Epithelial cell of proximal tubule (primary cell): ENCODE results near the gene ACTN4. TPM values are rescaled to one million over a fixed set of nuclear protein-coding genes. Genes with fewer than 3 reads are reported as not detected.

ENCODE experiments used
- DNase-seq: peaks from one replicate; pipeline ENCODE4 v3.0.0-alpha.2; 2011; ENCODE audit warnings: low read depth
- H3K4me3 ChIP-seq: 2 replicates; pipeline ENCODE4 v1.5.1; 2011; ENCODE audit warnings: low read depth, mild to moderate bottlenecking, low read length
- total RNA-seq: library from RNA; depleted of rRNA; stranded (reverse); fragments of >200 nt; gene quantifications from 2 replicates; pipeline ENCODE4 v1.2.3, GENCODE V29; 2015
- TF ChIP-seq, protein P1 (sequence below): conservative IDR thresholded peaks from 2 replicates; pipeline ENCODE4 v1.5.1; 2012; ENCODE audit warnings: low read depth, mild to moderate bottlenecking, low read length

Gene ACTN4
- total RNA-seq, 1 donor from 2014 or later, result 629 TPM

DNA sequence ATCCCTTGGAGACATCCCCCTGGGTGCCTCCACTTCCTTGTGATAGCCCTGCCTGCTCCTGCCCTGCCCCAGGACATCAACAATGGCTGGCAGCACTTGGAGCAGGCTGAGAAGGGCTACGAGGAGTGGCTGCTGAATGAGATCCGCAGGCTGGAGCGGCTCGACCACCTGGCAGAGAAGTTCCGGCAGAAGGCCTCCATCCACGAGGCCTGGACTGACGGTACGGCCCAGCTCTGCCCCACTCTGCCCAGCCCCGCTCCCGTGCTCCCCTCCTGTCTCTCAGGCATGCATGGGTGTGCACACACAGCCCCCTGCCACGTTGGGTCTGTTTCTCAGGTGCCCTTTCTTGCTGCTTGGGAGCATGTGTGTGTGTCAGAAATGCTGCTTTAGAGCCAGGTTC is 70.4 kb downstream of the ACTN4 start:
- no peak for DNase-seq
- H3K4me3 ChIP-seq, result no peak overlapping the region
- TF ChIP-seq, protein P1, sequence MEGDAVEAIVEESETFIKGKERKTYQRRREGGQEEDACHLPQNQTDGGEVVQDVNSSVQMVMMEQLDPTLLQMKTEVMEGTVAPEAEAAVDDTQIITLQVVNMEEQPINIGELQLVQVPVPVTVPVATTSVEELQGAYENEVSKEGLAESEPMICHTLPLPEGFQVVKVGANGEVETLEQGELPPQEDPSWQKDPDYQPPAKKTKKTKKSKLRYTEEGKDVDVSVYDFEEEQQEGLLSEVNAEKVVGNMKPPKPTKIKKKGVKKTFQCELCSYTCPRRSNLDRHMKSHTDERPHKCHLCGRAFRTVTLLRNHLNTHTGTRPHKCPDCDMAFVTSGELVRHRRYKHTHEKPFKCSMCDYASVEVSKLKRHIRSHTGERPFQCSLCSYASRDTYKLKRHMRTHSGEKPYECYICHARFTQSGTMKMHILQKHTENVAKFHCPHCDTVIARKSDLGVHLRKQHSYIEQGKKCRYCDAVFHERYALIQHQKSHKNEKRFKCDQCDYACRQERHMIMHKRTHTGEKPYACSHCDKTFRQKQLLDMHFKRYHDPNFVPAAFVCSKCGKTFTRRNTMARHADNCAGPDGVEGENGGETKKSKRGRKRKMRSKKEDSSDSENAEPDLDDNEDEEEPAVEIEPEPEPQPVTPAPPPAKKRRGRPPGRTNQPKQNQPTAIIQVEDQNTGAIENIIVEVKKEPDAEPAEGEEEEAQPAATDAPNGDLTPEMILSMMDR, result no peak

DNA sequence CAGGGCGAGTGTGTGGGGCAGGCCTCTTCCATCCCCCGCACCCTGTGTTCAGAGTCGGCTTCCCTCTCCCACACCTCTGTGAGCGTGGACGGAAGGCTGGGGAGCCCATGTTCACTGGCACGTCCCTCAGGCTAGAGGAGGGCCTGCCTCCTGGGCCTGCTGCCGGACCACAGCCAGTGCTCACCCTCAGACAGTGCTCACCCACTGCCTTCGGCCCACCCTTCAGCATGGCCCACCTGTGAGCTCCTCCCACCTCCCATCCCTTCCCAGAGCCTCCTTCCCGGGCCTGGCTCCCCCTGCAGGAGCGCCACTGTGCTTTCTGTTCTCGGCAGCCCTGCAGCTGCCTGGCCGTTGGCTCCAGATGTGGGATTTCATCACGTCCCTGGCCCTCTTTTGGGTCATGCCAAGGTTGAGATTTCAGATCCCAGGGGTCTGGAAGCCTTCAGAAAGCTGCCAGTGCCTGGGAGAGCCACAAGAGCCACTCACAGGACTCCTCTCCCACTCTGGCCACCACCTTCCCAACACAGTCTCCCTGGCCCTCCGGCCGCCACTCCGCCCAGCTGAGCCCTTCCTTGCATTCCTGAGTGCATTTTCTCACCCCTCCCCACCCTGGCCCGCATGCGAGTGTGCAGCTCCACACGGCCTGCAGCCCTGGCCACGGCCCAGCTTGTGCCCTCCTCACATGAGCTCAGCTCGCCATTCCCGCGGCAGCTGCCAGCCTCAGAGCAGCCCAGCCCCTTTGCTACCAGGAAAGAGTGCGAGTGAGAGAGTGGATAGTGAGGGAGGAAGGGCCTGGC is 71.5 kb downstream of the ACTN4 start:
- no peak overlapping the region for H3K4me3 ChIP-seq
- TF ChIP-seq, protein P1, result peak; percentile 35
- DNase-seq, result no peak

DNA sequence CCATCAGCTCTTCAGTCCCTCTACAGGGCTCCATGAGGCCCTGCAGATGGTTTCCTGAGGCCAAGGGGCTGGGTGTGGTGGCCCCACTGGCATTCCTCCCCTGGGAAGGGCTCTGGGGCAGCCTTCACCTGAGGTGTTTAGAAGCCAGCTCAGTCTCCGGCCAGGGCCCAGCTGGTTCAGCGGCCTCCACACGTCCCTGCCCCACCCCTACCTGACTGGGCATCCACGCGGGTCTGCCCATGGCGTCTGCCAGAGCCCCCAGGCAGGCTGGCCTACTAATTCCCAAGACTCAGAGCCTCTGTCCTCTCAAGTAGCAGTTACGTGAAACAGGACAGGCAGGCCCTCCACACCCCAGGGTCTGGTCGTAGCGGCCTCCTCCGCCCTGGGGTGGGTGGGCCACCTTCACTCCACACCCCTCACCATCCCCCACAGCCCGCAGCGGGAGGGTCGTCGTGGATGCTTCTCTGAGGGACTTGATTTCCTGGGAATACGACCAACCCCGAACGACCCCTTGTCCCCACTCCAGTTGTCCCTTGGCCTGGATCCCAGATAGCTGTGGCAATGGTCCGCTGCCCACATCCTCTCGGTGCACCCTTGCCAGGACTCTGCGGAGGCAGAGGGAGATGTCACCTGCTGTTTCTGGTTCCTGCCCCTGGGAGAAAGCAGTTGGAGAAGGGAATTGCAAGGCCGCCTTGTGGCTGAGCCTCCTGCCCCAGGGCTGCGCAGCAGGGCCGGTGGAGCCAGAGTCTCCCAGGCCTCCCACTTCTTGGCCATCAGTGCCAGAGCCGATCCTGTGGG is 72.5 kb downstream of the ACTN4 start:
- DNase-seq, result no peak
- TF ChIP-seq, protein P1, result no peak
- H3K4me3 ChIP-seq, result no peak overlapping the region

DNA sequence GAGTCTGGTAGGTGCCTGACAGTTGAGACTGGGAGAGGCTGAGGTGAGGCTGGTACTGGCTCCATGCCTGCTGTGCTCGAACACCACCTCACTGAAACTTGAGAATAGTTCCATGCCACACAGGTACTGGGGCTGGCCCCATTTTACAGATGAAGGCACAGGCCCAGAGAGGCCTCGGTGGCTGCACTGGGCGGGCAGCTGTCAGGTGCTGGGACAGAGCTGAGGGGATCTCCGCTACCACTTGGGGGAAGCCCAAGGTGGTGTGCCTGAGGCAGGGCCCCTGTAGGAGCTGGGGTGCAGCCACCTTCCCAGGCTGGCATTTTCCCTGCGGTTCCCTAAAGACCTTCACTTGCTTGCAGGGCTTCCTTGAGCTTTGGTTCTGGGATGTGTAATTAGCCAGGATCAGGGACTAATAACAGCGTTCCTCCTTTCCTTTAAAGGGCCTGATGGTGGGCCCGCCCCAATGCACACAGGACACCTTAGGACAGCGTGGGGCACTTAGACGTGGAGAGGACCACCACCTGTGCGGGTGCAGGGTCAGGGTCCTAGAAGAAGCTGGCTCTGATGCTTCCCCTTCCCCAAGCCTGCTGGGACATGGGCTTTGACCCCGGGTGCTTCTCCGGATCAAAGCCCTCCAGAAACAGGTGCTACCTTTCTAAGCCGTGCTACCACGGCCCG is 73.2 kb downstream of the ACTN4 start:
- no peak overlapping the region for H3K4me3 ChIP-seq
- no peak for DNase-seq
- TF ChIP-seq, protein P1, result no peak

DNA sequence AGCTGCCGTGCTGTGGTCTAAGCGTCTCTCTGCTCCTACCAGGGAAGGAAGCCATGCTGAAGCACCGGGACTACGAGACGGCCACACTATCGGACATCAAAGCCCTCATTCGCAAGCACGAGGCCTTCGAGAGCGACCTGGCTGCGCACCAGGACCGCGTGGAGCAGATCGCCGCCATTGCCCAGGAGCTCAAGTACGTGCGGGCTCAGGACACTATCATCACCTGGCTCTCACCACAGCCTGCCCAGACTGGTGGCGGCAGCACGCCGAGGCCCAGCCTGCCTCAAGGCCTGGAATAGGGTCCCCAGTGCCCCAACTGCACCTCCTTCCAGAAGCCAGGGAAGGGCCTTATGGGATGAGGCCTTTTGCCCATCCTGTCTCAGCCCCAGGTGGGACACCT is 74.0 kb downstream of the ACTN4 start:
- no peak overlapping the region for H3K4me3 ChIP-seq
- TF ChIP-seq, protein P1, result no peak
- DNase-seq, result no peak

DNA sequence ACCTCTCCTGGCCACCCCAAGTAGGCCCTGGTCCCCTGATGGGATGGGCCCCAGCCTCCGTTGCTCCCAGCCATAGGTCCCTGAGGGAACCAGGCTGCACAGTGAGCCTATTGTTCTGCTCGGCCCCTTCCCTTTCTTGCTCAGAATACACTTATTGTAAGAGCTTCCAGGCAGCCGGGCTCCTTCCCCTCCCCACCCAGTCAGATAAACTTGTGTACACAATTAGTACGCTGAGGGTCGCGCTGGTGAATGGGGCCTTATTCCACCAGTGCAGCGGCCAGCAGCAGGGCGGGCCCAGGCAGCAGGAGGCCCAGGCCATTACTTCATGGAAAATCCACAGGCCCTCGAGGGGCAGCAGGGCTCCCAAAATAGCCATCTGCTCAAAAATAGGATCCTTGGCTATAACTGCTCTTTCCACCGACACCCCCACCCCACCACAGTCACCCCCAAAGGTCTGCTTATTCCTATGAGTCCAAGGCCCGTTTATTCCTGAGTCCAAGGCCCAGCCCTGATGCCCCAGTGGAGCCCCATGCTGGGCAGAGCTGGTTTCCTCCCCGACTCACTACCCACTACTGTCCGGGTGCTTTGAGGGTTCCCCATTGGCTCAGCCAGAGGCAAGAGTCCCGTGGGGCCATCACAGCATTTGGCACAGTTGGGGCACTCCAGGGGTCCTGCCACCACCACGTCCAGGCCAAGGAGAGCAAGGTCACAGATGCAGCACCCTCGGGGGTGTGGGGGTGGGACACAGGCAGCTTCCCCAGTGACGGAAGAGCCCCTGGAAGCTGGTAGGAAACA is 74.7 kb downstream of the ACTN4 start:
- DNase-seq, result no peak

More for the DNA sequence above, 74.7 kb downstream of the ACTN4 start:
- TF ChIP-seq, protein P1, result no peak
- no peak overlapping the region for H3K4me3 ChIP-seq
